ENCODE measurements around the gene SNX6.

Gene SNX6

GRCh38 chr14:34633742-34634141, 3.8 kb upstream of the SNX6 start:
- DNase-seq: no peak

GRCh38 chr14:34632411-34632978, 2.5 kb upstream of the SNX6 start:
- DNase-seq: no peak

GRCh38 chr14:34629344-34629656, 648 bp downstream of the SNX6 start:
- no peak for DNase-seq

- no peak for DNase-seq
Observed at GRCh38 chr14:34628681-34629135, 1.2 kb downstream of the SNX6 start.

- no peak for DNase-seq
Observed at GRCh38 chr14:34623506-34623905, 6.4 kb downstream of the SNX6 start.

- no peak for DNase-seq
Observed at GRCh38 chr14:34620839-34621238, 9.1 kb downstream of the SNX6 start.

GRCh38 chr14:34620115-34620514, 9.8 kb downstream of the SNX6 start:
- no peak for DNase-seq

GRCh38 chr14:34619471-34619870, 10.5 kb downstream of the SNX6 start:
- DNase-seq: no peak

GRCh38 chr14:34616360-34616759, 13.6 kb downstream of the SNX6 start:
- DNase-seq: no peak

GRCh38 chr14:34615507-34615906, 14.4 kb downstream of the SNX6 start:
- no peak for DNase-seq

GRCh38 chr14:34614638-34615037, 15.3 kb downstream of the SNX6 start:
- DNase-seq: no peak

GRCh38 chr14:34610101-34610500, 19.8 kb downstream of the SNX6 start:
- no peak for DNase-seq

GRCh38 chr14:34605461-34605860, 24.5 kb downstream of the SNX6 start:
- DNase-seq: no peak

GRCh38 chr14:34604995-34605394, 25.0 kb downstream of the SNX6 start:
- no peak for DNase-seq

- no peak for DNase-seq
Observed at GRCh38 chr14:34596891-34597290, 33.1 kb downstream of the SNX6 start.

GRCh38 chr14:34593740-34594375, 36.1 kb downstream of the SNX6 start:
- no peak for DNase-seq

- no peak for DNase-seq
Observed at GRCh38 chr14:34592623-34593022, 37.3 kb downstream of the SNX6 start.

- no peak for DNase-seq
Observed at GRCh38 chr14:34583525-34583924, 46.4 kb downstream of the SNX6 start.

GRCh38 chr14:34582117-34582680, 47.7 kb downstream of the SNX6 start:
- DNase-seq: no peak

- DNase-seq: no peak
Observed at GRCh38 chr14:34580381-34580780, 49.6 kb downstream of the SNX6 start.

- no peak for DNase-seq
Observed at GRCh38 chr14:34571771-34572170, 58.2 kb downstream of the SNX6 start.

- no peak for DNase-seq
Observed at GRCh38 chr14:34569750-34570149, 60.2 kb downstream of the SNX6 start.

- DNase-seq: no peak
Observed at GRCh38 chr14:34568803-34569202, 61.1 kb downstream of the SNX6 start.

- DNase-seq: no peak
Observed at GRCh38 chr14:34562776-34563150, 67.2 kb downstream of the SNX6 start.
